Gastrocnemius medialis (tissue), 4 donors: Measurements from ENCODE around the gene QDPR.

Source experiments
- POLR2A ChIP-seq, 2 donors: fragments of 450-650 bp; IDR thresholded peaks; one replicate each; pipeline ENCODE4 v1.6.1; 2017; ENCODE audit warnings: antibody characterized with exemption in 2 of 2, mild to moderate bottlenecking in 2 of 2, moderate library complexity in 2 of 2
- TF ChIP-seq, protein P1 (sequence below), 5 experiments: fragments of 450-650 bp in 3 of 5; fragments of 200-600 bp in 2 of 5; sonication (generic) in 2 of 5; IDR thresholded peaks in 4 of 5; conservative IDR thresholded peaks in 1 of 5; 1 replicate in 4 of 5; 2 replicates in 1 of 5; pipeline ENCODE4 v1.5.1; 2016 to 2019; ENCODE audit warnings: antibody characterized with exemption in 5 of 5, mild to moderate bottlenecking in 3 of 5, moderate library complexity in 3 of 5

DNA sequence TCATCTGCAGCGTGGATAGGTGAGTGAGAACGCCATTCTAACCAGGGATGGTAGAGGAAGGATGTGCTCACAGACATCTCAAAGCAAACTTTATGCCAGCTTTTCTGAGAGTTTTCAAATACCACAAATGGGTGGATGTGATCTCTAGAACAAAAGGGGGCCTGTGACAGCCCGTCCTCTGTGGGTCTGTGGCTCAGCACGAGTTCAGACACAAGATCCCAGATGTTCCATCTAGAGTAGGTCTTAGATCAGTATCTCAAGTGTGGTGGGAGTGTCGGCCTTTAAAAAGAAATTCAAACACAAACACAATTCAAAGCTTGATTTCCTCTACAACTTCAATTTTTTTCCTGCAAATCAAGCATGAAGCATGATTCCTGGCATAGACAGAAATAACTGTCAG lies 22.8 kb downstream of the QDPR start:
- TF ChIP-seq, protein P1, sequence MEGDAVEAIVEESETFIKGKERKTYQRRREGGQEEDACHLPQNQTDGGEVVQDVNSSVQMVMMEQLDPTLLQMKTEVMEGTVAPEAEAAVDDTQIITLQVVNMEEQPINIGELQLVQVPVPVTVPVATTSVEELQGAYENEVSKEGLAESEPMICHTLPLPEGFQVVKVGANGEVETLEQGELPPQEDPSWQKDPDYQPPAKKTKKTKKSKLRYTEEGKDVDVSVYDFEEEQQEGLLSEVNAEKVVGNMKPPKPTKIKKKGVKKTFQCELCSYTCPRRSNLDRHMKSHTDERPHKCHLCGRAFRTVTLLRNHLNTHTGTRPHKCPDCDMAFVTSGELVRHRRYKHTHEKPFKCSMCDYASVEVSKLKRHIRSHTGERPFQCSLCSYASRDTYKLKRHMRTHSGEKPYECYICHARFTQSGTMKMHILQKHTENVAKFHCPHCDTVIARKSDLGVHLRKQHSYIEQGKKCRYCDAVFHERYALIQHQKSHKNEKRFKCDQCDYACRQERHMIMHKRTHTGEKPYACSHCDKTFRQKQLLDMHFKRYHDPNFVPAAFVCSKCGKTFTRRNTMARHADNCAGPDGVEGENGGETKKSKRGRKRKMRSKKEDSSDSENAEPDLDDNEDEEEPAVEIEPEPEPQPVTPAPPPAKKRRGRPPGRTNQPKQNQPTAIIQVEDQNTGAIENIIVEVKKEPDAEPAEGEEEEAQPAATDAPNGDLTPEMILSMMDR (IDR thresholded peaks at IDR 0.05 in 4 of 5, conservative IDR thresholded peaks at IDR 0.05 in 1 of 5), result no peak
- TF ChIP-seq POLR2A (IDR thresholded peaks at IDR 0.05), result no peak
